CD1c-positive myeloid dendritic cell (primary cell): ENCODE data around the gene CNOT10.
"Not testable (repeated sequence)": the region's sequence is repeated elsewhere in the genome, so short reads cannot be mapped to it uniquely, and the experiment has no call there.

Experiments used
- DNase-seq: peaks from one replicate; pipeline ENCODE4 v3.0.0-alpha.2; 2016; ENCODE audit errors: extremely low spot score

CNOT10 gene

DNA sequence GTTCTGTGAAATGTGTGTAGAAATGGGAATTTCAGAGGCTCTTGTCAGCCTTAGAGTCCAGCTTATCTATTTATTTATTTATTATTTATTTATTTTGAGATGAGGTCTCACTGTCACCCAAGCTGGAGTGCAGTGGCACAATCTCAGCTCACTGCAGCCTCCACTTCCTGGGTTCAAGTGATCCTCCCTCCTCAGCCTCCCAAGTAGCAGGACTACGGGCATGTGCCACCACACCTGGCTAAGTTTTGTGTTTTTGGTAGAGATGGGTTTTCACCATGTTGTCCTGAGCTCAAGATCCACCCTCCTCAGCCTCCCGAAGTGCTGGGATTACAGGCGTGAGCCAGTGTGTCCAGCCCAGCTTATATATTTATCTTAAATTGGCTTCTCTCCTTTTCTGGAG, 11.5 kb downstream of the CNOT10 start:
- no peak for DNase-seq

GRCh38 chr3:32698506-32698905, 13.5 kb downstream of the CNOT10 start:
- peak; percentile 58 for DNase-seq

DNA sequence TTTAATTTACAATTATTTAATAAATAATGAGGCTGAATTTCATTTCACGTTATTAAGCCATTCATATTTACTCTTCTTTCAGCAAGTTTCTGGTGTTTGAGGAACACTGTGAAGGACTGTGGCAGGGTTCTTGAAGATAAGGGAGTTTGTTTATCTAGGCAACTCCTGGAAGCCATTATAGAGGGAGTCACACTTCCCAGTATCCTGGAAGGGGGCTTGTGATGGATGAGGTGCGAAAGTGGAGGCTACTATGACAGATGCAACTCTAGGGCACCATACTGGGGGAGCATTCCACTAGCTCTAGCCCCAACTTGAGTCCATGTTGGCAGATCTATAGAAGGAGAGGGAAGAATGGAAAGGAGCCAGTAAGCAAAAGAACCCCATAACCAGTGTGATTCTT, 14.4 kb downstream of the CNOT10 start:
- DNase-seq, result no peak

GRCh38 chr3:32700244-32700643, 15.3 kb downstream of the CNOT10 start:
- peak; percentile 22 for DNase-seq

- DNase-seq, result no peak
These were observed 18.5 kb downstream of the CNOT10 start for GRCh38 chr3:32703491-32703972.

GRCh38 chr3:32705232-32705631, 20.2 kb downstream of the CNOT10 start:
- DNase-seq, result no peak

DNA sequence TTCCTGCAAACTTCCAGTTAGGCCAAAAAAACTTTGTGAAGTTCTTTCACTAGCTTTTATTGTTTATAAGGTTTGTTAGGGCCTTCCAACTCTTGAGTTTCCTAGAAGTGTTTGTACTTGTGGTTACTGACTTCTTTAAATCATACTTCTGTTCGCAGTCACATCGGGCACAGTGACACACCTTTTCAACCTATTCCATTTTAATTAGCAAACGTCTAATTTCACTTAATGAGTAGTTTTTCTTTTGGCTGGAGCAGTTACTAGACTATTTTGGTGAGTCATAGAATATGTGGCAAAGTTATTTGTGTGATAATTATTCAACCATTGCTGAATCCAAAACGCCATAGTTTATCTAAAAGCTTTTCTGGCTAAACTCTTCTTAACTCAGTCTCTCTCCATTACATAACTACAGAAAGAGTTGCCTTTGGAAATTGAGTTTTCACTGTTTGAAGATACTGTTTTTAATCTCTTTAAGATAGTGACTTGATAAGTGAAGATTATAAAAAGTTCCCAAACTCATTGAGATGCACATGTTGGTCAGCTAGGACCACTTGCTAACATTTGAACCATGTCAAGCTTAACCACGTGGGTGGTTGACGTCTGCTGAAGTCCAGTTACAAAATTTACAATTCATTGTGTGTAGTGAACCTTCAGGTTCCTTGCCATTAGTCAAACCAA, 21.5 kb downstream of the CNOT10 start:
- no peak for DNase-seq

GRCh38 chr3:32707026-32707370, 22.0 kb downstream of the CNOT10 start:
- DNase-seq, result no peak

- no peak for DNase-seq
These were observed 23.8 kb downstream of the CNOT10 start for GRCh38 chr3:32708672-32709283.

- DNase-seq, result no peak
These were observed 24.4 kb downstream of the CNOT10 start for GRCh38 chr3:32709346-32709745.

DNA sequence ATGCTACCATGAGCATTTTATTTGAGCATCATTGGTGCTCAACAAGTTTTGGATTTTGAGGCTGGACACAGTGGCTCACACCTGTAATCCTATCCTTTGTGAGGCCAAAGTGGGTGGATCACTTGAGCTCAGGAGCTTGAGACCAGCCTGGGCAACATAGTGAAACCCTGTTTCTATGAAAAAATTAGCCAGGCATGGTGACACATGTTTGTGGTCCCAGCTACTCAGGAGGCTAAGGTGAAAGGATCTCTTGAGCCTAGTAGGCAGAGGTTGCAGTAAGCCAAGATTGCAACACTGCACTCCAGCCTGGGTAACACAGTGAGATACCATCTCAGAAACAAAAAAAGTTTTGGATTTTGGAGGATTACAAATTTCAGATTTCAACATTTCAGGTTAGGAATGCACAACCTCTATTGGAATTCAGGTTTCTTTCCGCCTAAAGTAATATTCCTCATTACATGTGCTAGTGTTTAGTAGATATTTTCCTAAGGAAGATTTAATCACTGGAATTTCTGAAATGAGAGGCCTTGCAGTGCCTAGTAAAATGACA, 27.6 kb downstream of the CNOT10 start:
- no peak for DNase-seq

GRCh38 chr3:32713181-32713580, 28.2 kb downstream of the CNOT10 start:
- DNase-seq, result no peak

DNA sequence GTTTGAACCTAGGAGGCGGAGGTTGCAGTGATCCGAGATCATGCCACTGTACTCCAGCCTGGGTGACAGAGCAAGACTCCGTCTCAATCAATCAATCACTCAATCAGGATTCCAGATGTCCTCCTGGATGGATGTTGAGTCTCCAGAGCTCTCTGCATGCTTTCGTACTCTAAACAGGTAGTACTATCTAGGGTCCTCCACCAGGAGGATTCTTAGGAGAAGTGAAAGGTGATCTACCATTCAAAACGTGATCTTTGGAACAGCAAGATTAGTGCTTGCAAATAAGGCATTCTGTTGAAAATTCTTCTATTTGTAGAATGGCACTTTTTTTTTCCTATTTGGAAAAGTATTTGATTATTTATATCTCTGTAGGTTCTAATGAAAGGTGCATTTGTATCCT, 34.3 kb downstream of the CNOT10 start:
- DNase-seq, result no peak

DNA sequence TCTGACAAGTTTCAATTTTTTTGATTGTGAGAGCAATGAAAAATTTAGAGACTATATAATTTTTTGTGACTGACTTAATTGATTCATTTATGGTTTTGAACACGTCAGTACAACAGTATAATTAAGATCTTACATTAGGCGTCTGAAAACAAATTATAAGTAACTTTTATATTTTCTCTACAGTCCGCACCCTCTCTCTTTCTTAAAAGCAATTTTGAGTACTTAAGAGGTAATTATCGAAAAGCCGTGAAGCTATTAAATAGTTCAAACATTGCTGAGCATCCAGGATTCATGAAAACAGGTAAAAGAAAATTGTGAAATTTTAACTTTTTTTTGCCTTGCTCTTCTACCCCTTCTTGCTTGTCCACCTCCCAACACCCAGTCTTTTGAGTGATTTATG, 34.9 kb downstream of the CNOT10 start:
- no peak for DNase-seq

DNA sequence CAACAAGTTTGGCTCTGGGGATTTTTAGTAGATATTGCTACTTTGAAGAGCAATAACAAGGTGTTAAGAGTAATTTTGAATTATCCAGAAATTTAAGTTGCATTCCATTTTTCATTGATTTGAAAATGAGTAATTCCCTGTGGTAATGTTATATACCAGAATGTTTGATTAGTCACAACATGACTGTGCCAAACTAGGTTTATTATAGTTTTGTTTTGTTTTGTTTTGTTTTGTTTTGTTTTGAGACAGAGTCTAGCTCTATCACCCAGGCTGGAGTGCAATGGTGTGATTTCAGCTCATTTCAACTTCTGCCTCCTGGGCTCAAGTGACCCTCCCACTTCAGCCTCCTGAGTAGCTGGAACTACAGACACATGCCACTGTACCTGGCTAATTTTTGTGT, 40.7 kb downstream of the CNOT10 start:
- no peak for DNase-seq

DNA sequence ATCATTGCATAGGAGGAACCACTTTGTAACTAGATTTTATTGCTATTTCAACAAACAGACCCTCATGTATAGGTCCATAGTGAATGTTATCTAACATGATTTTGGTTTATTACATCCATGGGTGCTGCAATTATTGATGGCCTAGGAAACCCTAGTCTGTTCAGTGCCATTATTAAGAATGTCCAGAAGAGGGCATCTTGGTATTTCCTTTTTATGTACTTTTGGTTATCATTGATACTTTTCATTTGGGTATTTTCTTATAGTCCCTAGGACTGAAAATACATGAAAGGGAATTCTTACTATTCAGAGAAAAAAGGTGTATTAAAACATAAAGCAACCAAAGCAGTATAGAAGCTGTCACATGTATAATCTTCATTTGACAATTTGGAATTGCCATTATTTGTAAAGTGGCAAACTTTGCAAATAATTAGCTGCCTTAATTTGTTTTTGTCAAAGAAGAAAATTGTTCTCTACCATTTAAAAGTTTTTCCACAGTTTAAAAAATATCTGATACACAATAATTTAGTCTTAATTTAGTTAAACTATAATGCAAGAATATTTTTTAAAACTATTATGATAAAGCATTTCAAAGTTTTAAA, 48.7 kb downstream of the CNOT10 start:
- DNase-seq, result peak; percentile 32

- DNase-seq, result no peak
These were observed 49.8 kb downstream of the CNOT10 start for GRCh38 chr3:32734756-32735155.

- not testable (repeated sequence) for DNase-seq
These were observed 58.5 kb downstream of the CNOT10 start for GRCh38 chr3:32743470-32743869.

DNA sequence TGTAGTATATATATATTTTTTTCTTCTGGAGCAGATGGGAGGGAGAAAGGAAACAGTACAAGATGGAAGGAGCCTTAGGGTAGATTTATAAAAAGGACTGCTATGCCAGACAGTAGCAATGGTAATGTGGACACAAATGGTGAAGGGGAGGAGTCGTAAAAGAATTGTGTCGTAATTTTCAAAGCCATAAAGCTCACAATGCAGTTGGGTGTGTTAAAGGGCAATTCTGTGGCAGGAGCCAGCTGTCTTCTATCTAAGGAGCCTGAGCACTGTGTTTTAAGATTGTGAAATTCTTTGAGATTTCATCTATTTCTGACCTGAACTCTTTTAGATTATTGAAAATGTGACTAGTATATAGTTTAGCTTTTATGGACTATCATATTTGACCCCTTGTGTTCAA, 58.9 kb downstream of the CNOT10 start:
- DNase-seq, result no peak

DNA sequence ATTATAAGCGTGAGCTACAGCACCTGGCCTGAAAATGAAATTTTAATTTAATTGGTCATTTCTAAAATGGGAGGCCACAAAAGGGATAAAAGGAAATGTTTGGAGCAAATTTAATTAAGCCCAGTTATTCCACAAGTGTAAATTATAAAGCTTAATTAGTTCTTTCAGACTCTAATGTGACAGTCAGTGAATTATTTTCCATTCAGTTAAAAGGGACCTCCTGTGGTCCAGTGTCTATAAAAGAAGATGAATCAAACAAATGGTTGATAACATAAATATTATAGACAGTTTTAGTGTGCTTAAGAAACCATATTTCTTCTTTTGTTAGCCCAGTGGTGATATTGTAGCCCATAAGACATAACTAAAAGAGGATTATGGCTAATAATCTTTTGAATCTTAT, 66.4 kb downstream of the CNOT10 start:
- DNase-seq, result no peak

DNA sequence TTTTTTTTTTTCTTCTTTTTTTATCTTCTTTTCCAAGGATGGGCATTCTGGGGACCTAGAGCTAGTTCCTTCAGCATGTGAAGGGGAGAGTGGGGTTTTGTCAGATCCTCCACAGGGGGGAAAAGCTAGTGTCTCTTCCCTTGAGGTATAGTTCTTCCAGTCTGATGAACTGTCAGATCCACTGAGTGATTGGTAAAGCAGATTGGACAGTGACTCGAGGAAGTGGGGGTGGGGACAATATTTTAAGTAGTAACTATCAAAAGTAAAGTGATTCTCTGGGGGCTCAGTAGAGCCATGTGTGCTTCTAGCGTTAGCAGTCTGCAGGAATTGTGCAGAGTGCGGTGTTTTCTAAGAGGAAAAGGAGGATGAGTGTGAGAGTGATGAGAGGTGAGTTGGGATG, 70.8 kb downstream of the CNOT10 start:
- no peak for DNase-seq

DNA sequence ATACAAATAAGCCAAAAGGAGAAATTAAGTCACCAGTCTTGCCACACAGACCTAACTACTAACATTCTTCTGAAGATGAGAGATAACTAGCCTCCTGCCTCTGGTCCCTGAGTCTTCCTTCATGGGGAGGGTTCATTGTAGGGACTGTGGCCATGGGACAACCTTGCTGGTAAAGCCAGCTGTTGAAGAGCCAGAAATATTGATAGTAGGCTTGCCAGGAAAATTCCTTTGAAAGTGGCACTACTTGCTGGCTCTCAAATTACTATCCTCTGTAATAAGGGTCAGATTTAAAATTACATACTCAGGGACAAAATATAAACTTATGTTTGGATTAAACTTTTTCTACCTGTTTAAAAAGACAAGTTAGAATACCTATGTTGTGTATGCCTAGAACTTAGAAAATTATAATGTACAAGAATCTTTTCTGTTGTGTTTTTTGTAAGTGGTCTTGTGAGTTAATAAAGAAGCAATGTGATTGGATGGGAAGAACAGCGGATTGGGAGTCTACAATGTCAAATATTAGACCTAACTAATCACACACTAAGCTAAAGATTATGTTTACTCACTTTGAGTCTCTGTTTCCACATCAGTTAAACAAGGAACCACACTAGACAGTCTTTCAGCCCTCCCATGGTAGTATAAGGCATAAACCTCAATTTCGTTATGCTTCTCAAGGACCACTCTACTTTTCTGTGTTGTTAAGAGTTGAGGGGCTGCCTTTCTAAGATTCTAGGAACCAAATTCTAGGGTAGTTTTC, 72.8 kb downstream of the CNOT10 start:
- peak; percentile 15 for DNase-seq
